HUES64 (cell line): ENCODE measurements around the gene C16orf90.
"Not testable (repeated sequence)": the region's sequence is repeated elsewhere in the genome, so short reads cannot be mapped to it uniquely, and the experiment has no call there.

Experiments
- H3K27ac ChIP-seq: 2 replicates; pipeline ENCODE4 v1.7.0; 2013; ENCODE audit warnings: low read depth, low read length, inconsistent platforms
- H3K27me3 ChIP-seq: 2 replicates; pipeline ENCODE4 v1.6.1; 2013; ENCODE audit warnings: mild to moderate bottlenecking, low read length; ENCODE audit not compliant: insufficient read depth
- H3K36me3 ChIP-seq: 2 replicates; pipeline ENCODE4 v1.6.1; 2013; ENCODE audit warnings: mild to moderate bottlenecking, low read length; ENCODE audit not compliant: insufficient read depth
- H3K4me1 ChIP-seq: 2 replicates; pipeline ENCODE4 v1.6.1; 2013; ENCODE audit warnings: mild to moderate bottlenecking, low read length, moderate library complexity; ENCODE audit not compliant: insufficient read depth
- H3K4me3 ChIP-seq: 2 replicates; pipeline ENCODE4 v1.5.1; 2013; ENCODE audit warnings: mild to moderate bottlenecking, low read length, moderate library complexity
- H3K9ac ChIP-seq: 2 replicates; pipeline ENCODE4 v1.6.1; 2013; ENCODE audit warnings: mild to moderate bottlenecking, low read depth, low read length
- H3K9me3 ChIP-seq: 2 replicates; pipeline ENCODE4 v1.6.1; 2013; ENCODE audit warnings: low read depth, low read length; ENCODE audit not compliant: insufficient read depth
- WGBS: fragments of 150-250, 120-280 bp; methylation state at CpG from one replicate; pipeline ENCODE4 v1.1.7; 2013; ENCODE audit warnings: missing lambda C conversion rate; 5-methylcytosine and 5-hydroxymethylcytosine counted together

Gene C16orf90

DNA sequence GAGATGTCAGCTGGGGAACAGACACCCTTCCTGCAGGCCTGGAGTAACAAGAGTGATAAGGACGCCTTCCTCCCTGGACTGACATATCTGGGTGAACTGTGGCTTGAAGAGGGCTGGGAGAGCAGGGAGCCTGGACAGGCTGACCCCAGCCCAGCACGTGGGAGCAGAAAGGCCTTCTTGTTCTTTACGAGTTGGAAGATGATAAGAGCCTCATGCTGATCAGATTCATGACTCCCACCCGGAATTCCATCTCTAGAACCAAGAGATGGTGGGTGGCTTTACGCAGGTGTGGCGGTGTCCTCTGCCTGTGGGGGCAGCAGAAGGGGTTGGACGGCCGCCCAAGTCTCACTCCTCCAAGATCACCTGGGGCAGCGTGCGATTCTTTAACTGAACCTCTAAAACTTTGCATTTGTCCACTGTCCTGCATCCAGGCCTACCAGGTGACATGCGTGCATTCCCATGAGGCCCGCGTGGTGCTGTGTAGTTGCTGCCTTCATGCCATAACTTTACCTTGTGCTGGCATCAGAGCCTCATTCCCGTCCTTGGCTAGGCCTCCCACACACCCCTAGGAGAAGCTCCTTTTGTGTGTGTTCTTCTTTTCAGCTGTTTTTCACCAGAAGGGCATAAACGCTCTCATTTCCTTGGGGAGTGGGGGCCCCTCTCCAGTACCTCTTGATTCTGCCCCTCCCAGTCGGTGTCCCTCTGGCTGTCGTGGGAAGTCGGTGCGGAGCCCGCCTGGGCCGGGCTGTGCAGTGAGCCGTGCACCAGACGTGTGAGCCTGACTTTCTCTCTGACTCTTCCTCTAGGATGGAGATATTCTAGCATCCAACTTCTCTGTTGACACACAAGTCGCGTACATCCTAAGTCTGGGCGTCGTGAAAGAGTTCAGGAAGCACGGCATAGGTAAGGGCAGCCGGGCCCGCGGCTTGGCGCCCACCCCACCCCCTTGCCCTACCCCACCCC, 13.3 kb downstream of the C16orf90 start:
- H3K9me3 ChIP-seq: no peaks in the 10 kb centered on the region
- peaks cover 10% of the 10 kb centered on the region for H3K4me1 ChIP-seq
- H3K27me3 ChIP-seq: no peaks in the 10 kb centered on the region
- WGBS: 96% methylated on average over 32 of the region's 32 CpGs
- H3K27ac ChIP-seq: peak overlapping the region; percentile 46; the same call in 1 of the 2 replicates
- H3K36me3 ChIP-seq: peaks cover 62% of the 10 kb centered on the region
- H3K9ac ChIP-seq: no peak overlapping the region
- no peak overlapping the region for H3K4me3 ChIP-seq

DNA sequence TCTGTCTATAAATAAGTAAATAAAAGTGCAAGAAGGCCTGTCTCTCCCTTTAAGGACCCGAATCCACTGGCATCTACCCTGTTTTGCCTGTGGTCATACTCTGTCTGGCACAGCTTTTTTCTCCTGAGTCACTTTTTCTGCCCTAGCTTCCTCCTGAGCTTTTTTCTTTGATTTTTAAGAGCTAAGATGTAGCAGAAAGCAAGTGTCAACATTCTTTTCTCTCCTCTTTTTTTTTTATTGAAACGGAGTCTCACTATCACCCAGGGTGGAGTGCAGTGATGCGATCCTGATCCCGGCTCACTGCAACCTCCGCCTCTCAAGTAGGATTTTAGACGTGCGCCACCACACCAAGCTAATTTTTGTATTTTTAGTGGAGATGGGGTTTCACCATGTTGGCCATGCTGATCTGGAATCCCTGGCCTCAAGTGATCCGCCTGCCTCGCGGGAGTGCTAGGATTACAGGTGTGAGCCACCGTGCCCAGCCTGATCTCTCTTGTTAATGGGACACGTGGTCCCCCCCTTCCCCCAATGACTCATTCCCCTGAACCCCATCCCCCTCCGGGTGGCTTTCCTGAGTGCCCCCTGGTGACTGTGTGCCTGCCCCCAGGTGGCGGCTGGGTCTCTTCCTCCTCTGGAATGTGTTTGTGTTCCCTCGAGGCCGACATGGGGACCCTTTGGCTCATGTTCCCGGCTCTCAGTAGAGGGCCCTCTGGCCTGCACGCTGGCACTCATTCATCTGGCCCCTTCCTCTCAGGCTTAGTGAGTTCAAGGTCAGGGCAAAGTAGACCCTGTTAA, 14.2 kb downstream of the C16orf90 start:
- no peaks in the 10 kb centered on the region for H3K9me3 ChIP-seq
- no peak overlapping the region for H3K4me3 ChIP-seq
- H3K9ac ChIP-seq: no peak overlapping the region
- 69% methylated on average over 18 of the region's 18 CpGs for WGBS
- H3K27ac ChIP-seq: peak overlapping the region; percentile 46; the same call in 1 of the 2 replicates
- peaks cover 61% of the 10 kb centered on the region for H3K36me3 ChIP-seq
- peaks cover 10% of the 10 kb centered on the region for H3K4me1 ChIP-seq
- no peaks in the 10 kb centered on the region for H3K27me3 ChIP-seq

DNA sequence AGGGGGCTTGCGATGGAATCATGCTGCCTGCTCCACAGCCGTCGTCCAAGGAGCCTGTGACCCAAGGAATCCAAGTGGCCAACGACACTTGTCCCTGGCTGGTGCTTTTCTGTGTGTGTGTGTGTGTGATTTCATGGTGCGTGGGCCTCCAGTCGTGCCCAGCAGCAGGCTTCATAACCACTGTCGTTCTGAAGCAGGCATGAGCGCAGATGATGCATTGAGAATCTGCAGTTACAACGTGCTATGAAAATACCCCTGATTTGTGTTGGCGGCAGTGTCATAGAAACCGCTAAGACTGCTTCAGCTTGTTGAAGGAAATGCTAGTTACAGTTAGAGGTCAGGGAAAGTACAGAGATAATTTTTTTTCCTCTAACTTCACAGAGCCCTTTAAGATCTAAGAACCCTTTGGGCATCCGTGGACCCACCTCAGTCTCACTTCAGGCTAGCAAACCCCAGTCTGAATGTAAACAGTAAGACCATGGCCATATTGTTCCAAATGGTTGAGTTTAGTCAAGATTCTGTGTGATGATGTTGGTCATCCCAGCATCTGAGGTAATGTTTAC, 15.6 kb downstream of the C16orf90 start:
- Histone ChIP-seq H3K27ac (no peak overlapping the region), H3K9me3 (no peaks in the 10 kb centered on the region), H3K9ac (no peak overlapping the region), H3K4me1 (peaks cover 10% of the 10 kb centered on the region), H3K27me3 (no peaks in the 10 kb centered on the region), H3K4me3 (no peak overlapping the region), H3K36me3 (peaks cover 47% of the 10 kb centered on the region)
- 96% methylated on average over 12 of the region's 12 CpGs for WGBS

DNA sequence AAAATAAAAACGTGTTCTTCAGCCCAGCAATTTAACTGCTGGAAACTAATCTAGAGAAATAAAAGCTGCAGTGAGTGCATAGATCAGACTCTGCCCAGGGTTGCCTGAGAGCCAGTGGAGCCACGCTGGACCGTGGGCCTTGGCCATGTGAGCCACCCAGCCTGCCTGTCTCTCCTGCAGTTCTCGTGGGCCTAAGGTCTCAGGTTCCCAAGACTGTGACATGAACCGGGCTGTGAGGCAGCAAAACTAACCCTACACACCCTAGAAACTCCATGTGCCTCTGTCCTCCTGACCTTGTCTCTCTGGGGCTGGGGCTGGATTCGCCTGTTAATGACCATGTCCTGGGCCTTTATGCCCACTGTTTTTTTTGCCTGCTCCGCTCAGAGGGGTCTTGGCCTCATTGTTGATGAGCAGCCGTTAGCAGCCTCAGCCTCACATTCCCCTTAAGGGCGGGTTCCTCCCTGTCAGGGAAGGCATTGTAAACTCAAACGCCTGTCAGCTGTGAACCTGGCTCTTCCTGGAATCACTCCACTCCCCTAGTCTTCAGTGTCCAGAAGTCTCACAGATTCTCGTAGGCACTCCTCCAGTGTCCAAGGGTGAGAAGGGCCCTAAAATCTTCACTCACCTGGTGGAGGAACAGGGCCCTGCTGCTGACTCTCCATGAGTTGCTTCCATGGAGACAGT, 16.9 kb downstream of the C16orf90 start:
- WGBS: 91% methylated on average over 11 of the region's 11 CpGs
- Histone ChIP-seq H3K4me3 (no peak overlapping the region), H3K27ac (no peak overlapping the region), H3K9ac (no peak overlapping the region), H3K27me3 (no peaks in the 10 kb centered on the region), H3K36me3 (peaks cover 34% of the 10 kb centered on the region), H3K9me3 (no peaks in the 10 kb centered on the region), H3K4me1 (peaks cover 10% of the 10 kb centered on the region)

DNA sequence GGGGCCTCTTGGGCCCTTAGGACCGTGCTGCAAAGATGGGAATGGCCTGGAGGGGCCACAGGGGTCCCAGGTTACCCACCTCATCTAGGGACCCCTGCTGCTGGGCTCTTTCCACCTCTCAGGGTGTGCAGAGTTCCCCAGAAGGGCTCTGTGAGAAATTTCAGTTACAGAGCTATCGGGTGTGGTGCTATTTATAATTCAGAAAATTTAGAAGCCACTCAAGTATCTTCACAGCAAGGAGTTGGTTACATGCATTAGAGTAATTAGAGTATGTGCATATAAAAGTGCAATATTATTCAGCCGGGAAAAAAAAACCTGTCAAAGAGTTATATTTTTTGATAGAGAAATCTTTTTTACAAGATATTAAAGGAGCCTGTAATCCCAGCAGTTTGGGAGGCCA, 18.9 kb downstream of the C16orf90 start:
- H3K9ac ChIP-seq: no peak overlapping the region
- WGBS: 80% methylated on average over 2 of the region's 3 CpGs
- peaks cover 8% of the 10 kb centered on the region for H3K4me1 ChIP-seq
- H3K9me3 ChIP-seq: no peaks in the 10 kb centered on the region
- peaks cover 17% of the 10 kb centered on the region for H3K36me3 ChIP-seq
- no peak overlapping the region for H3K4me3 ChIP-seq
- H3K27me3 ChIP-seq: no peaks in the 10 kb centered on the region
- H3K27ac ChIP-seq: no peak overlapping the region

DNA sequence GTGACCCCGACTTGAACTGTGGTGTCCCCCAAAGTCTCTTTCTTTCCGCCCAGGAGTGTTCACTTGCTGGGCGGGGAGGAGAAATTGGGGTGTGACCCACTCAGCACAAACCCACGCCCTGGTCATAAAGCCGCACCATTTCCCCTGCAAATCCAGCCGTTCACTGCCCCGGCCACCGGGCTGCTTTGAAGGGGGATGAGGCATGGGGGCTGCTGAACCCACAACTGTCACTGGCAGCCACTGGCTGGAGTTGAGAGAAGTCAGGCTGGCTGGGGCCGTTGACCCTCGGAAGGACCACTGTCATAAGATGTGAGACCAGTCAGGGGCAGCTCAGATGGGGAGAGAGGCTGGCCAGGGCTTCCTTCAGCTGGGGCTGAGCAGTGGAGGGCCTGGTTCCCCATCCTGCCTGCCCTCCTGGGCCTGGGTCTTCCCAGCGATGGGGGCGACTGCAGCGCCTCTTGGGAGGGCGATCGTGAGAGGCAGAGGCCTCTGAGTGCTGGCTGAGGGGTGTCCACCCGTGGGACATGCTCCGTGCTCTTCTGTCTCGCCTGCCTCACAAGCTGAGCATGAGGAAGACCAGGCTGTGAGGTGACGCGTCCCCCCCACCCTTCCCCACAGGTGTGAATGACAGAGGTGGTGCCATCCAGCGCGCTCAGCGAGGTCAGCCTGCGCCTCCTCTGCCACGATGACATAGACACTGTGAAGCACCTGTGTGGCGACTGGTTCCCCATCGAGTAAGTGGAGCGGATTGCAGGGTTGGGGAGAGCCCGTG, 19.5 kb downstream of the C16orf90 start:
- H3K4me3 ChIP-seq: no peak overlapping the region
- H3K27ac ChIP-seq: no peak overlapping the region
- WGBS: 96% methylated on average over 29 of the region's 29 CpGs
- peaks cover 2% of the 10 kb centered on the region for H3K4me1 ChIP-seq
- H3K27me3 ChIP-seq: no peaks in the 10 kb centered on the region
- no peak overlapping the region for H3K9ac ChIP-seq
- no peaks in the 10 kb centered on the region for H3K9me3 ChIP-seq
- H3K36me3 ChIP-seq: peaks cover 17% of the 10 kb centered on the region; the same call in 1 of the 2 replicates

DNA sequence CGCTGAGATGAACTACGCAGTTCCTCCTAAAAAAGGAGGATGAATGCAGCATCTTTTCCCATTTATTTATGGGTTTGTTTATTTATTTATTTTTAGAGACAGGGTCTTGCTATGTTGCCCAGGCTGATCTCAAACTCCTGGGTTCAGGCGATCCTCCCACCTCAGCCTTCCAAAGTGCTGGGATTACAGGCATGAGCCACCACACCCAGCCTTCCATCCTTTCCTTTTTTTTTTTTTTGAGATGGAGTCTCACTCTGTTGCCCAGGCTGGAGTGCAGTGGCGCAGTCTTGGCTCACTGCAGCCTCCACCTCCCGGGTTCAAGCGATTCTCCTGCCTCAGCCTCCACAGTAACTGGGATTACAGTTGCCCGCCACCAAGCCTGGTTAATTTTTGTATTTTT, 20.4 kb downstream of the C16orf90 start:
- not testable (repeated sequence) for H3K4me3 ChIP-seq, H3K9ac ChIP-seq, H3K4me1 ChIP-seq, H3K9me3 ChIP-seq, H3K27me3 ChIP-seq, H3K27ac ChIP-seq
- H3K36me3 ChIP-seq: peaks cover 14% of the 10 kb centered on the region; the same call in 1 of the 2 replicates
- WGBS: 94% methylated on average over 7 of the region's 7 CpGs

DNA sequence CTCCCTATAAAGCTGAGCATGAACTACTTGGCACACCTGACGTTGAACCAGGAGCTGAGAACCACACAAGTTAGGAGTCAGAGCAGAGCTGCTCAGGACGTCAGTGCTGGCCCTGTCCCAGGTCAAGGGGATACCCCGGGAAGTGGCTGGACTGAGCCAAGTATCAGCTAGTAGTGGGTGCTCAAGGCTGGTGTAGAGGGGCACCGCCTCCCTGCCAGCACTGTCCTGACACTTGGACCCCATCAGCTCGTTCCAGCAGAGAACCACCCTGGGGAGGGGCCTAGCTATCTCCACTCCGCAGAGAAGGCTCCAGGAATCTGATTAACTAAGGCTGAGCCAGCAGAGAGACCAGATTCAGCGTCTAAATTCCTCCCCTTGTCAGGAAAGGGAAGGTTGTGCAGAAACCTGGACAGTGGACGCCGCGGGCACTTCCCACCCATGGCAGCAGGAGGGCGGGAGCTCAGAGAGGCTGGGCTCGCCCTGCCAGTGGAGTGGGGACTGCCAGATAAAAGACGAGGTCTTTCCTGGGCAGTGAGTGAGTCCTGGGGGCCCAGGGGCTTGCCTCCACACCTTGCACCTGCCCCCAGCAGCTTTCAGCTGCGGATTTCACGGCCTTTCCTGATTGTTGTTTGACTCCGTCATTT, 21.0 kb downstream of the C16orf90 start:
- Histone ChIP-seq H3K9me3 (no peaks in the 10 kb centered on the region), H3K27ac (no peak overlapping the region), H3K27me3 (no peaks in the 10 kb centered on the region), H3K9ac (no peak overlapping the region; the same call in 1 of the 2 replicates), H3K4me1 (no peaks in the 10 kb centered on the region), H3K36me3 (0 out of 2 replicates have a peak, but pooled peaks cover 8% of the 10 kb centered on the region), H3K4me3 (no peak overlapping the region)
- WGBS: 93% methylated on average over 16 of the region's 16 CpGs

DNA sequence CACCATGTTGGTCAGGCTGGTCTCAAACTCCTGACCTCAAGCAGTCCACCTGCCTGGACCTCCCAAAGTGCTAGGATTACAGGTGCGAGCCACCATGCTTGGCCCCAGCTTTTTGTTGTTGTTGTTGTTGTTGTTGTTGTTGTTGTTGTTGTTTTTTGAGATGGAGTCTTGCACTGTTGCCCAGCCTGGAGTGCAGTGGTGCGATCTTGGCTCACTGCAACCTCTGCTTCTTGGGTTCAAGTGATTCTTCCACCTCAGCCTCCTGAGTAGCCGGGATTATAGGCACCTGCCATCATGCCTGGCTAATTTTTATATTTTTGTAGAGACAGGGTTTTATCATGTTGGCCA, 21.7 kb downstream of the C16orf90 start:
- H3K9me3 ChIP-seq, H3K4me1 ChIP-seq, H3K27me3 ChIP-seq, H3K4me3 ChIP-seq, H3K27ac ChIP-seq, H3K36me3 ChIP-seq, H3K9ac ChIP-seq: not testable (repeated sequence)
- WGBS: 78% methylated on average over 3 of the region's 3 CpGs
